ENCODE measurements around the gene PHTF2.

DNA sequence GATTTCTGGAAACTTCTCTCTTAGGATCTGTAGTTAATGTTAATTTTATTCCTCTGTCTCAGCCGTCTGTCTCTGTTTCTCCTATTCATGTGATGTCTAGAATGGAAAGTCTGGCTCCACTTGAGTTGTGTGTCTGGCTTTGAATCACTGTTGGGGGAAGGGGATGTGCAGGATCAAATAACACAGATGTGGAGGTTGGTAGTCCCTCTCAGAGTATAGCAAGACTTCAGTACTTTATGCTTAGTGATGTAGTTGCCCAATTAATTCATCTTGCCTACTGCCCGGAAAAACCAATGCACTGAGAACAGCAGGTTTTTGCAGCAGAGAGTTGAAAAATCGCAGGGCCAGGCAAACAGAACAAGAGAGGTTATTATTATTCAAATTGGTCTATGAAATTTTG, 79.2 kb downstream of the PHTF2 start:
- TF ChIP-seq, protein P1, sequence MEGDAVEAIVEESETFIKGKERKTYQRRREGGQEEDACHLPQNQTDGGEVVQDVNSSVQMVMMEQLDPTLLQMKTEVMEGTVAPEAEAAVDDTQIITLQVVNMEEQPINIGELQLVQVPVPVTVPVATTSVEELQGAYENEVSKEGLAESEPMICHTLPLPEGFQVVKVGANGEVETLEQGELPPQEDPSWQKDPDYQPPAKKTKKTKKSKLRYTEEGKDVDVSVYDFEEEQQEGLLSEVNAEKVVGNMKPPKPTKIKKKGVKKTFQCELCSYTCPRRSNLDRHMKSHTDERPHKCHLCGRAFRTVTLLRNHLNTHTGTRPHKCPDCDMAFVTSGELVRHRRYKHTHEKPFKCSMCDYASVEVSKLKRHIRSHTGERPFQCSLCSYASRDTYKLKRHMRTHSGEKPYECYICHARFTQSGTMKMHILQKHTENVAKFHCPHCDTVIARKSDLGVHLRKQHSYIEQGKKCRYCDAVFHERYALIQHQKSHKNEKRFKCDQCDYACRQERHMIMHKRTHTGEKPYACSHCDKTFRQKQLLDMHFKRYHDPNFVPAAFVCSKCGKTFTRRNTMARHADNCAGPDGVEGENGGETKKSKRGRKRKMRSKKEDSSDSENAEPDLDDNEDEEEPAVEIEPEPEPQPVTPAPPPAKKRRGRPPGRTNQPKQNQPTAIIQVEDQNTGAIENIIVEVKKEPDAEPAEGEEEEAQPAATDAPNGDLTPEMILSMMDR (IDR thresholded peaks at IDR 0.05) = no peak
- TF ChIP-seq POLR2A (IDR thresholded peaks at IDR 0.05) = no peak
